Measurements from ENCODE around the gene RFTN1.

DNA sequence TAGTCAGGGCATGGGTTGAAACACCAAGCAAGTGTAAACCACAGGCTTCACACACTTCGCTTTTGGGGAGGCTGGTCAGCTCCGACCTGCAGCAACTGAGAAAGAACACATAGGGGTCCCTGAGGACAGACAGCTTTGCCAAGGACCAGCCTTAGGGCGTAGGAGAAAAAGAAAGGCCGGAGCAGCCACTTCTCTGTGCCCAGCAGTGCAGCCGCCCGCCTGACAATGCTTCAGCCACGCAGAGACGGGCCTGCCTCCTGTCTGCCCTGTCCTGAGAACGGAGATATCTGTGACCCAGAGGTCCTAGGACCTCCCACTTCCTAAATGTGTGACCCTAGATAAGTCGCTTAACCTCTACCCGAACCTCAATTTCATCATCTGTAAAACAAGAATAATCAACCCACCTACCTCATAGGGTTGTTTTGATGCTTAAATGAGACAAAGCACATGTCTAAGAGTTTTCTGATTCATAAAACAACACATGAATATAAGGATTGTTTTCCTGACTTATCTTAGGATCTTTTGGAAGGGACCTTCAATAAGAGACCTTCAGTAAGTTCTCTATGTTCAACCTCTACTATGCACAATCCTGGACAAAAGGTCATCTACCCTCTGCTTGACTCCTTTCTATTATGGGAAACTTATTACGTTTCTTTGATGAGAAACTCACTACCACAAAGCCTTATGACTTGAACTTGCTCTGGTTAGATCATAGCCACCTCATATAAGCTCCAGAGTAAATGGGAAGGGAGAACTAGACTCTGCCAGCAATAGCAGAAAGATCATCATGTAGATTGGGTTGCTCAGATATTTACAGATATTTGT lies 32.9 kb upstream of the RFTN1 start:
- TF ChIP-seq POLR2AphosphoS5 (IDR thresholded peaks at IDR 0.05) (no peak), CTCF (IDR thresholded peaks at IDR 0.05) (no peak), EP300 (IDR thresholded peaks at IDR 0.05) (no peak)

Measured in sigmoid colon (tissue), 4 donors.